ENCODE measurements around the gene SLCO3A1. TPM values are rescaled to one million over a fixed set of nuclear protein-coding genes. Genes with fewer than 3 reads are reported as not detected.
A peak's percentile ranks its signal among the peaks of the same experiment; 100 is the strongest.

The SLCO3A1 gene
- polyA plus RNA-seq, 1 donor: 5.1 TPM

- no peak for DNase-seq
Measured at GRCh38 chr15:91966194-91966552, 112.7 kb downstream of the SLCO3A1 start.

GRCh38 chr15:91967935-91968606 lies 114.6 kb downstream of the SLCO3A1 start:
- DNase-seq: no peak

DNA sequence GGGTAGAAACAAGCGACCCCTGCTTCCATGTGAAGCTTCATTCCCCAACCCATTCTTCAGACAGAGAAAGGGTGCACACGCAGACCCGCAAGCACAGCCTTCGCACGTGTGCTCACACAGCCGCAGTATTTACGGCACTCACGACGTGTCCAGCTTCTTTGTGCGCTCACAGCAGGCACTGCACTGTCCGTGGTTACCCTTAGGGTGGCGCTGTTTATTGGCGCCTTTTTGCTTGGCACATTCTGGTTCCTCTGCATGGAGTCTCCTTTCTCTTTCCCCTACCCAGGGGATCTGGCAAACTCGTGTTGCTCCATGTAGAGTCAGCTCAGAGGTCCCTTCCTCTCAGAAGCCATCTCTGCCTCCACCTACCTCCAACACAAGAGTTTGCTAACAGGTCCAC lies 115.1 kb downstream of the SLCO3A1 start:
- DNase-seq: no peak

- DNase-seq: peak; percentile 59
Measured at GRCh38 chr15:91970142-91970541, 116.6 kb downstream of the SLCO3A1 start.

DNA sequence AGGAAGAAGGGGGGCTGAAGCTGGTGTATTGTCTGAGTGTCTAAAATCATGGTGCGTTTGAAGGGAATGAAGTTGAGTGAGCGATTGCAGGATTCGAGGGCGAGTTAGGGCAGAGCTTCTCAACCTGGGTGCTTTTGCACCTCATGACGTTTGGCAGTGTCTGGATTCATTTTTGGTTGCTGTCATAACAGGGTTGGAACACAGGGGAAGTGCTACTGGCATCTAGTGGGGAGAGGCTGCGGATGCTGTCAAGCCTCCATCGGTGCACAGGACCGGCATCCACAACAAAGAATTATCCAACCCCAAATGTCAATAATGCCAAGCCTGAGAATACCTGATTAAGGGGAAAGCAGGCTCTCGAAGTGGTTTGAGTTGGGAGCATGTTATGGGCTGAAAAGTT lies 120.0 kb downstream of the SLCO3A1 start:
- no peak for DNase-seq

GRCh38 chr15:91974321-91974720 lies 120.8 kb downstream of the SLCO3A1 start:
- DNase-seq: no peak

DNA sequence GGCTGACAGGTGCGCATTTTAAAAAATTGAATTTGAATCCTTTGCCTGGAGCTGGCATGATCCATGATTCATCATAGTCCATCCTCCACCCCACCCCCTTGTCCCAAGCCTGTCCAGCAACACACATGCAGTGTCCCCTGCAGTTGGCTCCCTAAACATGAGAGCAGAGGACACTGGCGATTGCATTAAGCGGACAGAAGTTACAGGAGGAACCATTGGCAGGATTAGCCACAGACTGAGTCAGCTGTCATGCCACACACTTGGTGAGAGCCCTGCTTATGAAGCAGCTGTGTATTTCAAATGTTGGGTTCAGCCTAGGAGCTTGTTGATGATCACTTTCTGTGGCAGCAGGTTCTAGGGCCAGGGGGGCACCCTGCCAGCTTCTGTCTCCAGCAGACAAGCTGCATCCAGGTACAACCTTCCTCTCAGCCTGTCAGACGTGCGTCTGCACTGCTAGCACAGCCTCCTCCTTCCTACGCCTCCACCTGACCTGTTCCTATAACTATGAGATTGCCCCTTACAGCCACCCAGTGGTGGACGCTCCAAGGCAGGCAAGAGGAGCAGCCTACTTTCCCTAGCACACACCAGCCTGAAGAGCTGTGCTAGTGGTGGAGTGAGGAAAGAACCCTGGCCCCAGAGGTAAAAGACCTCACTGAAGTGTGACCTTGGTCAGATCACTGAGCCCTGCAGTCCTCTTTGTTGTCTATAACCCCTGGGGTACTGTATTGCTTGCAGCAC lies 121.9 kb downstream of the SLCO3A1 start:
- DNase-seq: no peak

GRCh38 chr15:91976966-91977365 lies 123.5 kb downstream of the SLCO3A1 start:
- DNase-seq: no peak

DNA sequence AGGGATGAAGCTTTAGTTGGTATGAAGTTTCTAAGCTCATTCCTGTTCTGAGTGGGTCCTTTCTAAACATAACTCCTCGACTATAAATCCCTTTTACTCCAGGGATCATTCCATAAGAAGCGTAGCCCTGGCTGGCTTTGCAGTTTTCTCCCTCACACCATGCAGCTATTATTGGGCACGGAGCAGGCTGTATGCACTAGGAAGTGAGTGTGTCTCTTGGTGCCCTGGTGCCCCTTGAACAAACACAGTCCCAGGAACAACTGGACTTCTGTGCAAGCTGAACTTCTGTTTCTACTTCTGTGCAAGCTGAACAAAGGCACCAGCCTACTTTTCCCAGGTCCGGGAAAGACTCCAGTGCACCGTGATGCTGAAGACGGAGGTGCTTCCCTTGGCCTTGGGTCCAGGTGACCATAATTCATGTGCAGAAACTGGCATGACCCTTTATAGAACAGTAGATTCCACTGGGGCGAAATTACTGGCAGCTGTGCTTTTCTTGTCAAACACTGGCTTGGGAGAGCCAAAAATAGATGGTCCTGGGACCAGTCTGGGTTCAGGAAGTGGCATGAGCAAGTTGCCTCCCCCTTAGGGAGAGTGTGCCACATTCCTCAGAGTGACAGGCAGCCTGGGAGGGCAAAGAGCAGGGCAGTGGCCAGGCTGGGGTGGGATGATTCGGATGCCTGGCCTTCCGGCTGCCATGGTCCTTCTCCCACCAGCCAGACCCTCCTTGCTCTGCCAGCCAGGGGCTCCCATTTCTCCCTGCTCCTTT lies 127.2 kb downstream of the SLCO3A1 start:
- no peak for DNase-seq

GRCh38 chr15:91981821-91982800 lies 128.6 kb downstream of the SLCO3A1 start:
- DNase-seq: no peak

GRCh38 chr15:91983729-91984340 lies 130.3 kb downstream of the SLCO3A1 start:
- no peak for DNase-seq

DNA sequence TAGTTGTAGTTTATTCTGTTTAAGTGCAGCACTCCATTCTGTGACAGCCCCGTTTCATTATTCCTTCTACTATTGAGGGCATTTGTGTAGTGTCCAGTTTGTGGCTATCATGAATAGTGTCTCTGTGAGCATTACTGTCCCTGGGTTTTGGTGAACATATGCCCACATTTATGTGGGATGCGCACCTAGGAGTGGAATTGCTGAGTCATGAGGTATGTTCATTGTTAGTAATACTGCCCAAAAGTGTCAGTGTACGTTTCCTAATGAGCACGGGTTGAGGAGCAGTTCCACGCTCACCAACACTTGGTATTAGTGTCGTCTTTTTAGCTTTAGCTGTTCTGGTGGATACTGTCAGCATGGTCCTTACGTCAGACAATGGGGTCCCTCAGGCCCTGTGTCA lies 131.8 kb downstream of the SLCO3A1 start:
- no peak for DNase-seq

DNA sequence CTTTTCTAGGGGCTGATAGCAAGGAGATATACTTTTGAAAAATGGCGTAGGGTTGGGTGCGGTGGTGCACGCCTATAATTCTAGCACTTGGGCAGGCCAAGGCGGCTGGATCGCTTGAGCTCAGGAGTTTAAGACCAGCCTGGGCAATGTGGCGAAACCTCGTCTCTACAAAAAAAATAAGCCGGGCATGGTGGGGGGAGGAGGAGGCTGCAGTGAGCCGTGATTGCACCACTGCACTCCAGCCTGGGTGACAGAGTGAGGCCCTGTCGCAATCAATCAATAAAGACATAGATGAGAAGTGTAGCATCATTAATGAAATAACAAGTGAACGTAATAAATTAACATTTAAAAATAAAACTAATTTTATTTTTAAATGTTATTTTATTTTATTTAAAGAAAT lies 134.6 kb downstream of the SLCO3A1 start:
- DNase-seq: no peak

- no peak for DNase-seq
Measured at GRCh38 chr15:91988655-91989054, 135.1 kb downstream of the SLCO3A1 start.

GRCh38 chr15:91989821-91990220 lies 136.3 kb downstream of the SLCO3A1 start:
- no peak for DNase-seq

DNA sequence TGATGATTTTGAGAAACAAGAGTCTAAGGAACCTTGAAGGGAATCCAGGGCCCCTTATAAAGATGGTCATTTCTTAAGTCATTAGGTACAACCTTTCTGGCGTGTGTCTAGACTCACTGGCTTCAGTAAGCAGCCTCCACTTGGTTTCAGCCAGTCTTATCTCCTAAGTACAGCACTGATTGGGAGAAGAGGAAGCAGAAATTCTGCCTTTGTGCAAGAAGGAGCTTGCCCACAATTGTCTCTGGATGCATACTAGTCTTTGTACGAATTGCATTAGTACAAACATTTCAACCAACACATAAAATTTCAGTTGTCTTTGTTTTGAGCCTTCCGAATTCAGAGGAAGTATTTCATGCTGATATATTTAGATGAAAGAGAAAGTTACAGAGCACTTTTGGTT lies 139.4 kb downstream of the SLCO3A1 start:
- no peak for DNase-seq

DNA sequence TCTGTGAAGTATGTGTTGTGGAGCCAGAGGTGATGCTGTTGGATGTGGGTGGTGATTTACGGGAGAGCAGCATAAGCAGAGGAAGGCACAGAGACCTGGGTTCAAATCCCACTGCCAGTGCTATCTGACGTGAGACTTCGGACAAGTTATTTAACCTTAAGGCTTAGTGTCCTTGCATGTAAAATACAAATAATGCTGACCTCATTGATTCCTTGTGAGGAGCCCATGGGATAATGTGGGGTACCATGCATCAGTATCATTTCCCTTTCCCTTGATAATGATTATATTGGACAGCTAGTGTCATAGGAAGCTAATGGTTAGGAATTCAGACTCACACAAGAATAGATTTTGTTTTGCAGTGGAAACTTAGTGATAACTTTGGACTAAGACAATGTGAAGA lies 141.6 kb downstream of the SLCO3A1 start:
- DNase-seq: no peak

- no peak for DNase-seq
Measured at GRCh38 chr15:91997163-91997562, 143.7 kb downstream of the SLCO3A1 start.

- DNase-seq: no peak
Measured at GRCh38 chr15:92000709-92001108, 147.2 kb downstream of the SLCO3A1 start.

GRCh38 chr15:92001307-92001706 lies 147.8 kb downstream of the SLCO3A1 start:
- no peak for DNase-seq

- DNase-seq: no peak
Measured at GRCh38 chr15:92002666-92003065, 149.2 kb downstream of the SLCO3A1 start.

- no peak for DNase-seq
Measured at GRCh38 chr15:92003515-92004067, 150.1 kb downstream of the SLCO3A1 start.

Data from hindlimb muscle (tissue), 1 donor.